Non-pigmented ciliary epithelial cell (primary cell): ENCODE data around the gene PLBD1.

ENCODE experiments used
- DNase-seq: peaks from one replicate; pipeline ENCODE4 v3.0.0-alpha.2; 2010; ENCODE audit warnings: low read depth

The PLBD1 gene

DNA sequence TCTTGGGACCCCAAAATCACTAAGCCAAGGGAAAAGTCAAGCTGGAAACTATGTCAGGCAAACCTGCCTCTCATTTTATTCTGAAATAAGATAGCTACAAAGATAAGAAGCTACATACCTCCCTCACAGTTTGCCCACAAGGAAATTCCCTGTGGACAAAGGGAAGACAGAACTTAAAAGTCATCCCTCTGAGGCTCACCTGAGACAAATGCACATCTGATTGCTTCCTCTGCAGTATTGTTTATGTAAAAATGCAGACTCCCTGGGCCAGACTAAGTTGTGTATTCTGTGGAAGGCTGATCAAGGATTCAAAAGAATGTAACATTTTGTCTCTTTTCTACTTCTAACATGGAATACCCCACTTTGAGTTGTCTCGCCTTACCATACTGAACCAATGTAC, 2.5 kb upstream of the PLBD1 start:
- no peak for DNase-seq

DNA sequence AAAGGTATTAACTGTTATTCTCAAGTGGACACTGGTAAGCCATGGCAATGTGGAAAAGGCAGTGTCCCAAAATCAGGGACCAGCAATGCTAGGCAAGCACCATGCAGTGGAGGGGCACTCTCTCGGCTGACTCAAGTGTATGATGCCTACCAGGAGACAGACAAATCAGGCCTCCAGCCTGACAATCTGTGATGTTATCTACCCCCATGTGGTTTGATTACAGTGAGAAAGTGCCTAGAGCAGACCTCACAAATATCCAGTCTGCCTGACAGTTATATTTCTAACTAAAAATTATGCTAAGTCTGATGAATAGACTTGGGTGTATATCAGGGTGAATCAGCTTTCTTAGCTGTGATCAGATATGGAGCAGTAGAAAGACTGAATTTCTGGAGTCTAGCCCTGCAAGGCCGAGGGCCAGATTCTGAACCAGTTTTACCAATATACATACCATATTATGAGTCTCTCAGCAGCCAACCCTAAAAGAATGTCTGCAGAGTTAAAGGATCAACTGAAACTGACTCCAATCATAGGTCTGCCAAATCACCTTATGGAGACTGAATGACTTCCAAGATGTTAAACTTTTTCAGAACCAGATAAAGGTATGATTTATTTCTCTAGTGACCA, 3.2 kb downstream of the PLBD1 start:
- DNase-seq = no peak

DNA sequence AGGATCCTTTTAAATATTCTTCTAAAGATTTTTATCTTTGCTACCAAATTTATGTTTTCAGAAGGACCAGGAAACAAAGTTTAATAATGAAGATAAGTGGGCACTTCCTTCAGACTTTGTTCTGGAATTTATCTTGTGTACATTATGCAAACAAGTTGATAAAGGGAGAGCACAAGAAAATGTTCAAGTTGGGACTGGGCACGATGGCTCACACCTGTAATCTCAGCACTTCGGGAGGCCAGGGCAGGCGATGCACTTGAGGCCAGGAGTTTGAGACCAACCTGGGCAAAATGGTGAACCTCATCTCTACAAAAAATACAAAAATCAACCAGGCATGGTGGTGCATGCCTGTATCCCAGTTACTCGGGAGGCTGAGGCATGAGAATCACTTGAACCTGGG, 4.6 kb downstream of the PLBD1 start:
- no peak for DNase-seq

DNA sequence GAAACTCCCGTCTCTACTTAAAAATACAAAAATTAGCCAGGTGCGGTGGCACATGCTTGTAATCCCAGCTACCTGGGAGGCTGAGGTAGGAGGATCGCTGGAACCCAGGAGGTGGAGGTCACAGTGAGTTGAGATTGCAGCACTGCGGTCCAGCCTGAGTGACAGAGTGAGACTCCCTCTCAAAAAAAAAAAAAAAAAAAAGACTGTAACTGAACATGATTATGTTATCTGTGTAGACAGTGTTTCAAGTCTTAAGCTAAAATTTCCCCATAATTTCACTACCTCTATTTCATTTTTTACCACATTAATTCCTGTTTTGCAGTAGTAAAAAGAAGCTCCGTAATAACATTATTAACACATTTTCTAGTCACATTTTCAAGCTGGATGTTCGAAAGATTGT, 5.4 kb downstream of the PLBD1 start:
- DNase-seq = no peak

DNA sequence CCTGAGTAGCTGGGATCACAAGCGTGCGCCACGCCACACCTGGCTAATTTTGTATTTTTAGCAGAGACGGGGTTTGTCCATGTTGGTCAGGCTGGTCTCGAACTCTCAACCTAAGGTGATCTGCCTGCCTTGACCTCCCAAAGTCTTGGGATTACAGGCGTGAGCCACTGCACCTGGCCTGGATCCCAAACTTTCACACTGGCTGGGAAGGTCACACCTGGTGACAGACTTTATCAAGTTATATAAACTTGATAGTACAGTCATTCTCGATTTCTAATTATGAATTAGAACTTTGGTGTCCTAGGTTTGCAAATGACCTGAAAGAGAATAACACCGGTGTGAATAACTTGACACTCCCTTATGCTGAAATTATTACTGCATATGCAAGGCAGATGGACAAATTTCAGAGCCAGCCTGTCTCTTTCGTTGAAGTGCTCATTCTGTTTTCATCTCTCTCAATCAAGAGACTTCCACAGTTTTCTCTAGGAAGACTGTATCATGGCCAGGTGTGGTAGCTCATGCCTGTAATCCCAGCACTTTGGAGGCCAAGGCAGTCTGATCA, 5.9 kb downstream of the PLBD1 start:
- no peak for DNase-seq

DNA sequence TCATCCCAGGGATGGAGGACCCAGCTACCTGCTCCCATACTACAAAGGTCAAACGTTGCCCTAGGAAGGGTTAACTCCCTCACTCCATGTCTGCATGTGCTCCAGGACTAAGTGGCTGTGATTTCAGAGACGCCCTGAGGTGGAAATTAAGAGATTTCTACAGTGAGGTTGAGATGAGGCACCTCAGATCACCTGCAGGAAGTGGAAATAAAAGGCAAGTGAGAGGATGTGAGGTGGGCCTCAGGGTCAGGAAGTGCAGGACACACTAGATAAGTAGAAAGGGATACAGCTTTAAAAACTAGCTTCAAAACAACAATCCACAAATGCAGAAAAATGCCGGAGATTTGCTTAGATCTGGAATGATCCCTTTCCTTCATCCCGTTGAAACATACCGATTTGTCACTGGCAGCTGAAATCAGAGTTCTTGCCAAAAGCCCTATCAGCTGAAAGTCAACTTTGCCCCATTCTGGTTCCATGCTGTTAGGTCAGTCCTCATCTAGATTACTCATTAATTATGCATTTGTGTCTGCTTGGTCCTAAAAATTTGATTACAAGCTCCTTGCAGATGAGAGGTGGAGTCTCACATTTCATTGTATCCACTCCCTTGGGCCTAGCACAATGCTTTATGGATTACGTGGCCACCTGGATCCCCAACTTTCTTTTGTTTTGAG, 6.6 kb downstream of the PLBD1 start:
- DNase-seq = no peak

DNA sequence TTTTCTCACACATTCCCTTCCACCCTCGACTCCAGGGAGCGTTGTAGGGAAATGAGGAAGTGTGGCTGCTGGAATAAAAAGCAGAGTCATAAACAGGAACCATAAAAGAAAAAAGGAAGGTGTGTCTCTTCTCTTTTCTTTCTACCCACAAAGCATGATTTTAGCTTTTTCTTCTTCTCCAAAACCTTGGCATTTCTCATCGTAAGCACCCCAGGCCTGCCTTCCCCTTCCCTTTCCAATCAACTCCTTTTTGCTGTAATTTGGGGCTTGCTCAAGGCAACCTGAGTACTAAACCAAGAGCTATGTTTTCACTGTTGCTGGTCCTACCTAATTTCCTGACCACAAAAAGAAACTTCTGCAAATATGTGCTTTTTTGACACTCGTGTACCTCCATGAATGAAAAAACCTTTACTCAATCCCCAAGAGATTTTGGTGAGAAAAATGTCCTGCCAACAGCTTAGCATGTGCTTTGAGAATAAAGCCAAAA, 9.2 kb downstream of the PLBD1 start:
- DNase-seq = no peak

DNA sequence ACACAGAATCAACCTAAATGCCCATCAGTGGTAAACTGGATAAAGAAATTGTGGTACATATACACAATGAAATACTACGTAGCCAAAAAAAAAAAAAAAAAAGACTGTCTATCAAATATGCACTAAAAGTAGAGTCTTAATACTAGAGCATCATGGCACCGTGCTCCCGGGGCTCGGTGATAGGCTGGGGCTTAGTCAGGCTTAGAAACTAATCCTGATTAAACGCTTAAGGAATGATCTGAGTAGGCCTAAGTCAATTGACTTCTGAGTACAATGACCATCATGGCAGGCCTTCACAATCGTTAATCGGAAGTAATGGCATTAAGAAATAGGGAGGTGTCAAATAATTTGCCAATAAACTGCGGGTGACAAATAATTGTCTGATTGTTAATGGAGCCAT, 9.7 kb downstream of the PLBD1 start:
- DNase-seq = no peak

DNA sequence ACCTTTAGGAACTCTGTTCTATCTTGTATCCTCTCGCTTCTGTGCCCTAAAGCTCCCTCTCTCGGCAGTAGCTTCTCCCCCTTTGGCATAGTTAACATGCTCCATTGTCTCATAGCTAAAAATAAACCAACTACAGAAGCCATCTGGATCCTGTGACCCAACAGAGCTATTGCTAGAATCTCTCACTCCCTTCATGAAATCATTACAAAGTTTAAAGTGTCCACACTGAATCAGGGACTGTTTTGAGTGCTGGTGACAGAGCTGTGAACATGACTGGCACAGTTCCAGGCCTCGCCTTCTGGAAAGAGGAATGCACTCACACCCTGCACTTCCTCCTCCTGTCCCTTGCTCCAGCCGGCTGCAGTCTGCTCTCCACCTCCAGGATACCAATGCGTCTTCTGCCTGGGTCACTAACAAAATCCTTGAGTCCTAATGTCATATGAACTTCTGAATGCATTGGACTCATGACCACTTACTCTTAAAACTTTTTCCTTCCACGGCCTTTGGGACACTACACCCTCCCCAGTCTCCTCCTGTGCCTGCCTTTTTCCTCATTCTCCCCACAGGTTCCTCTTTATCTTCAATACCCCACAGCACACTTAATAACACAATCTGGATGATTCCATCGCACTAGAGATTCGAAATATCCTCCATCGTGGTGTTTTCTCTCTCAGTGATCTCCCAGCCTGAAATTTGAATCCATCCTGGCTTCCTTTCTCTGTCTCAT, 13.2 kb downstream of the PLBD1 start:
- no peak for DNase-seq

DNA sequence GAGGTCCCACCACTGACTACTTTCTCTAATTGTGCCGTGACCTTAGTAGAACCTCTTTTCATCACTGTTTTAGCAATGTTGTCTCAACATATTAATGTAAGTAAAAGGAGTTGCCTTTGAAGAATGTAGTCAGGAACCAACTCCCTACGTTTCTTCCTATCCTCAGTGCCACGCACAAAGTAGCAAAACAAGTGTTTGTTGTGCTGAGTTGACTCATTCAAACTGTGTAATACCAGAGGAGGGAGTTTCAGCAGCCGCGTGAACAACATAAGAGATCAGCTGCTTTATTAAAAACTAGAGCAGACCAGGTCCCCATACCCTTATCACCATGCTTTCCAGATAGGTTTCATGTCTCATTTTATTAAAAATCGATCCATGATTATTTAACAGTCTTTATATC, 19.1 kb downstream of the PLBD1 start:
- no peak for DNase-seq

DNA sequence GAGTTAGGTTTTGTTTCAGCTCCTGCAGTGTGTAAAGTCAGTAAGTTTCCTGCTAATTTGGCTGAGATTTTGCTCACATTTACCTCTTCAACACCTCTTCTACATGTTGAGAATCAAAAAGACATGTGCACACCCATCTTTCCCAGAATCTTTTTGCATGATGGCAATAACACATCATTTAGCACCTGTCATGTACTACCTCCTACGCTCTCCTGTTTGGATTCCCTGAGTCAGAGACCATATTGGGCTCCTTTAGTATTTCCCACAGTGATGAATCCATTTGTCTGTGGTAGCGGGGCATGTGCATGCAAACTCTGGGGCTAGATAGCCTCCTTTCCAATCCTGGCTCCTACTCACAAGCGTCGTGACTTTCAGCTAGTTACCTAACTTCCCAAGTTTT, 20.1 kb downstream of the PLBD1 start:
- DNase-seq = no peak

DNA sequence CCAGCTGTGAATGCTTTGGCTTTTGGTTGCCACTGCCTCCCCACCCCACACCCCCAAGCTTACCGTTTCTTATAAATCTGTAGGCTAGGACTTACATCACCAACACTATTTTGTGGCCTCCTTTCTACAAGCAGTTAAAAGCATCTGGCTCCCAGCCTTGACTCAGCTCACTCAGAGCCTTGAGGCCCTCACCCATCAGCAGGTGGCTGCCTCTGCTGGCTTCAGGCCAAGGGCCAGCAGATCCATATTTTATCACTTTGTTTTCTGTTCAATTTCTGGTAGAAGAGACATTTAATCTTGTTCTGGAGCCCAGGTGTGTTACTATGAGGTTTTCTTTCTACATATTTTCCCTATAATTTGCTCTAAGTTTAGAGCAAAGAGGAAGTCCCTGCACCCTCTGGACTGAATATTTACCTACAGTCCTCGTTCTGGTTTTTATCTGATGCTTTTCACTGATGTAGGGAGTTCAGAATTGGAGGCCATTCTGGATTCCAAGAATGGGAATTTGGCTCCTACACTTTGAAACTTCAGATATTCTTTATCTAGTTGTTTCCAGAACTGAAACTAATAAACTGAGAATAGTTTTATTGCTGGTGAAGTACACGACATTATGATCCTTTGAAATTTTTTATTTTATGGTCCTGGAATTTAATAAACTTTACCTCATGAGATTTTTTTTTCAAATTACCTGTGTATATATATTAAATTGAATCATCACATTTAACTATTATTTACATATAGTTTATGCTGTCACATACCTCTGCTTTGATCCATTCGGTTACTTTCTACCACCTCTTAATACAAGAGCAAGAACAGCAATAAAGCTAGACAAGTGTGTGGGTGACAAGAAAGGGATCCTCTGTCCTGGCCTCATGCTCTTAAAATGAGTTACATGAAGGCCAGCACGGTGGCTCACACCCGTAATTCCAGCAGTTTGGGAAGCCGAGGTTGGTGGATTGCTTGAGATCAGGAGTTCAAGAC, 22.2 kb downstream of the PLBD1 start:
- DNase-seq = no peak

DNA sequence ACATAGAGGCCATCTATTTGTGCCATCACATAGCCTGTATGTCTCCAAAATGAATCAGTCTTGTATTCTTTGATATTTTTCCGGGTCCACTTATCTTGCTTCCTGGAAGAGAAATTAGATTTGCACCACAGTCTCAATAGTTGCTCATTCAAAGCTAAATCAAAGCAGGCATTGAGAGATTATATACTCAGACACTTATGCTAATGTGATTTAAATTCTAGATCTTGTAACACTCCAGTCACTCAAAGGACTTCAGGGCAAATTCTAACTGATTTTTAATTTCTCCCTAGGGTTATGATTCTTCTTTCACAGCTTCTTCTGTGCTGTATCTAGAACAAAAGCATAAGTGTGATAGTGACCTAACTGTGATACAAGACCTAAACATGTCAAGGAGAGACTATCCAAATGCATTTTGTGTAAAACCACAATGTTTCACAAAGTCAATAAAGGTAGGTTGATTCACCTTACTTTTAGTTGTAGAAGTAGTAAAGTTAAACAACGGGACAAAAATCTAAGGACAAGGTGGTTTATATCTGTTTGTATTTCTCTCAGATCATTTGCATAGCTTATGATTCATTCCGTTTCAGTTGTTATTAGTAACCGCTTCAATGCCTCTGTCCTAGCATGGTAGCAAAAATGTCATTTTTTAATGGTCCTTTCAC, 26.8 kb downstream of the PLBD1 start:
- DNase-seq = no peak

DNA sequence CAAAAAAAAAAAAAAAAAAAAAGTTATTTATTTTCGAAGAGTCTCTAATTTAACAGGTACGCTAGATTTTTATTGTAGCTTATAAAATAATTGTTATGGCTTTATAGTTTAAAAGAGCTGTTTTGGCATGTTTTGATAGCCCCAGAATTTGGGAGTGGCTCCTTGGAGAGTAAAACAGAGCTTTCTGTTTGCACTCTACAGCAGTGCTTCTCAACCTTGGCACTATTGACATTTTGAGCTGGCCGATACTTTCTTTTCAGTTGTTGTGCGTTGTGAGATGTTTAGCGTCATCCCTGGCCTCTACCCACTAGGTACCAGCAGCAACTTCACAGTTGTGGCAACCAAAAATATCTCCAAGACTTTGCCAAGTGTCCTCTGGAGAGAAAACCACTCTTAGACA, 30.6 kb downstream of the PLBD1 start:
- DNase-seq = no peak

DNA sequence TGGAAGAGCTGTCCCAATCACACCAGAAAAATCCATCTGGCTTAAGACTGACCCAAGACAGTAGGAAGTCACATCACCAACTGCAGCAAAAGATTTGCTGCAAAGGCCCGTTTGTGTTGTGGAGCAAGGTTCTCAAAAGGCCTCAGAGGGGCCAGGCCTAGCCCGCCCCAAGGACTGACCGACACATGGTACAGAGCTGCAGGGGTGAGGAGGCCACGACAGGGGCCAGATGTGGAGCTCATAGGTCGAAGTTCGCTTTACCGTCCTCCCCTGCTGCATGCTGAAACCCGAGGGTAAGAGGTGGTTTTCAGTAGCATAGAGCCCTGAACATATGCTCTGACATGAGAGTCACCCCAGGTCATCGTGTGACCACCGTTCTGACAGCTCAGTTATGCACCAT, 35.5 kb downstream of the PLBD1 start:
- no peak for DNase-seq

DNA sequence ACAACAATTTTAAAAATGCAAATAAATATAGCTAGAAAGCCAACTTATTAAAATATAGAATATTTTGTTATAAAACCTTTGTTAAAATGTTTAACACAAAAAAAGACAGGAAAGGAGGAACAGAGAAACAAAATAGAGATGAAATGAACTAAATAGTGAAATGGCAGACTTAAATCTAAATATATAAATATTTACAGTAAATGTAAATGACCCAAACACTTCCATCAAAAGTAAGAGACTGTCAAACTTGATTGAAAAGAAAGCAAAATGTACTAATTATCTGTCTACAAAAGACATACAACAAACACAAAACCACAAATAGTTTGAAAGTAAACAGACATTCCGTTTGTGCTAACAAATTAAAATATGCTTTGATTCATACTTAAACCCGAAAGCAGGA, 41.7 kb downstream of the PLBD1 start:
- DNase-seq = no peak

DNA sequence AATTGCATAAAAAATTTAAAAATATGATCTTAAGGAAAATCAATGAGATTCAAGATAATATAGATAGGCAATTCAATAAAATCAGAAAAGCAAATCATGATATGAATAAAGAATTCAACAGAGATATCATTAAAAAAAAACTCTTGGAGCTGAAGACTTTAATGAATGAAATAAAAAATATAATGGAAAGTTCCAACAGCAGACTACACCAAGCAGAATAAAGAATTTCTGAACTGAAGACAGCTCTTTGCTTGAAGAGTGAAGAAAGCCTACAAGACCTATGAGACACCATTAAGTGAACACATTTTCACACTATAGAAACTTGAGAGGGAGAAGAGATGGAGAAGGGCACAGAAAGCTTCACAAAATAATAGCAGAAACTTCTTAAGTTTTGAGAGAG, 45.9 kb downstream of the PLBD1 start:
- DNase-seq = no peak

DNA sequence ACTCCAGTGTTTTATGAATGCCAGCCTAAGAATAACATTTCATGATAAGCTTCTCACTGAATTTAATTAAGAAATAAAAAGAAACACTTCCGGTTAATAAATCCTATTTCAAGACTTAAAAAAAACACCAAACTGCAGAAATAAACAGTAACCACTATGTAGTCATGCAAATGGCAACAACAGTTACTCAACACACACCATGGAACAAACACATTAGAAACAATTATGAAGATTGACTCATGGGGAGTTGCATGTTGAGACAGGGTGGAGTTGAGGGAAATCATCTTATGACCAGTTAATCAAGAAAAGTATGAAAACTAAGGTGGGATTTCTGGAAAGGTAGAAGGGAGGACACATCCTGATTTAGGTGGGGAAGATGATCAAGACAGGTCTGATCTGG, 52.7 kb downstream of the PLBD1 start:
- DNase-seq = no peak

DNA sequence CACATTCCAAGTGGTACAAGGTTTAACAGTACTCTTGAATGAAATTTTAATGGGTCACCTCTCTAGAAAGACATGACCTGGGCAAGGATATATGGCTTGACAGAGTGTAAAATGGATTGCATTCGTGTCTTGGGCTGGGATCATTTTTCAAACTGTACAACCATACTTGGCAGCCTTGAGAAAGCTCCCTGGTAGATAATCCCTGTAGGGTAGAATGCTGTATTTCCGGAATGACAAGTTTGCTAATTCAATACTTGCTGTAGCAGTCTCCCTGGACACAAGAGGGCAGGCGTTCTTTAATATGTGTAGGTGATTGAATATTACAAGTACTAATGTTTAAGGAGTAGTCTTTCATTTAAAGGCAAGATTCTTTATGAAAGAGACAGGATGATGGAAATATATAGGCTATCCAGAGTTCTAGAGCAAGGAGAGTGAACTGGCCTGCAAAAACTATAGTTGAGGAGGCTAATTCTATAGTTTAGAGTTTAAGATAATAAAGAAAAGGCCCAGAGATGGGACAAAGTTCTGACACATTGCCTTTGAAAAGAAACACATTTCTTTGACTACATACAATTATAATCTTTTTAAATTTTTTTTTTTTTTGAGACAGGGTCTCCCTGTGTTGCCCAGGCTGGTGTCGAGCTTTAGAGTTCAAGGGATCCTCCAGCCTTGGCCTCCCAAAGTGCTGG, 53.4 kb downstream of the PLBD1 start:
- DNase-seq = no peak

DNA sequence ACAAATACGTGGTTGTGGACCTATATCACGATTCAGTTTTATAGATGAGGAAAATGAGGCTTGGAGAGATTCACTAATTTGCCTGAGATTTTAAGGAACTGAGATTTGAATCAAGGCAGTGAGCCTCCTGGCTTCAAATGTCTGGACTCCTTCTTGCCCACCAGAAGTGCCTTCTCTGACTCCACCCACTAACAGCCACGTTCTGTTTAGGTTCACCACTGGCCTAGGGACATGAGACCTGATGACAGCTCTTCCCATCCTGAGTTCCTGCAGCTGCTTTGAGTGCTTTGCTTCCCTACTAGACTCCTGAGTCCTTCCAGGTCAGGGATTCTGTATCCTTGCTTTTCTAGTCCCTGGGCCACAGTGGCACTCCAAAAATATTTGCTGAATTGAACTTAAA, 57.1 kb downstream of the PLBD1 start:
- DNase-seq = no peak
